MM.1S (cell line): ENCODE results near the gene CNTNAP2.

ENCODE experiments used
- DNase-seq: peaks from one replicate; pipeline ENCODE4 v3.0.0-alpha.2; 2015
- H2AFZ ChIP-seq: fragments of 300-600 bp; sonication (generic); 2 replicates; pipeline ENCODE4 v1.6.0; 2016; ENCODE audit warnings: antibody characterized with exemption, low read length
- H3F3A ChIP-seq: fragments of 300-600 bp; sonication (generic); 2 replicates; pipeline ENCODE4 v1.6.1; 2016; ENCODE audit warnings: mild to moderate bottlenecking, antibody characterized with exemption, low read length, moderate library complexity, mixed read lengths; ENCODE audit not compliant: insufficient read depth
- H3K27ac ChIP-seq: fragments of 300-600 bp; sonication (generic); 2 replicates; pipeline ENCODE4 v1.5.1; 2016; ENCODE audit warnings: mild to moderate bottlenecking, low read length
- H3K27me3 ChIP-seq: fragments of 300-600 bp; sonication (generic); replicated peaks from 2 replicates; pipeline ENCODE4 v1.6.0; 2016; ENCODE audit warnings: low read length; ENCODE audit not compliant: insufficient read depth
- H3K36me3 ChIP-seq: fragments of 300-600 bp; sonication (generic); replicated peaks from 2 replicates; pipeline ENCODE4 v1.6.1; 2016; ENCODE audit warnings: mild to moderate bottlenecking, low read length, mixed read lengths; ENCODE audit not compliant: insufficient read depth
- H3K4me1 ChIP-seq: fragments of 300-600 bp; sonication (generic); 2 replicates; pipeline ENCODE4 v1.6.1; 2016; ENCODE audit warnings: low read length, mixed read lengths
- H3K4me2 ChIP-seq: fragments of 300-600 bp; sonication (generic); 2 replicates; pipeline ENCODE4 v1.6.0; 2016; ENCODE audit warnings: low read depth, low read length
- H3K4me3 ChIP-seq: fragments of 300-600 bp; sonication (generic); 2 replicates; pipeline ENCODE4 v1.5.1; 2016; ENCODE audit warnings: low read length, mixed read lengths
- H3K79me2 ChIP-seq: fragments of 300-600 bp; sonication (generic); 2 replicates; pipeline ENCODE4 v1.6.1; 2016; ENCODE audit warnings: mixed run types, low read length, mixed read lengths
- H3K9ac ChIP-seq: fragments of 300-600 bp; sonication (generic); 2 replicates; pipeline ENCODE4 v1.6.1; 2016; ENCODE audit warnings: low read length, mixed read lengths
- H3K9me2 ChIP-seq: fragments of 300-600 bp; sonication (generic); replicated peaks from 2 replicates; pipeline ENCODE4 v1.6.1; 2016; ENCODE audit warnings: mild to moderate bottlenecking, low read length, mixed read lengths; ENCODE audit not compliant: insufficient read depth
- H3K9me3 ChIP-seq: fragments of 300-600 bp; sonication (generic); replicated peaks from 2 replicates; pipeline ENCODE4 v1.6.1; 2016; ENCODE audit warnings: mild to moderate bottlenecking, low read length, mixed read lengths; ENCODE audit not compliant: insufficient read depth
- H4K20me1 ChIP-seq: fragments of 300-600 bp; sonication (generic); 2 replicates; pipeline ENCODE4 v1.6.1; 2016; ENCODE audit warnings: mild to moderate bottlenecking, low read length, moderate library complexity, mixed read lengths; ENCODE audit not compliant: insufficient read depth
- CTCF ChIP-seq: fragments of 300-600 bp; sonication (generic); IDR thresholded peaks from 2 replicates; pipeline ENCODE4 v1.5.1; 2016; ENCODE audit warnings: antibody characterized with exemption, low read length, mixed read lengths
- EZH2 ChIP-seq: fragments of 300-600 bp; sonication (generic); optimal IDR thresholded peaks from 2 replicates; pipeline ENCODE3; 2017; ENCODE audit warnings: low read depth, mild to moderate bottlenecking, antibody characterized with exemption, low read length, mixed read lengths
- EZH2phosphoT487 ChIP-seq: fragments of 300-600 bp; sonication (generic); IDR thresholded peaks from 2 replicates; pipeline ENCODE4 v1.6.1; 2018; ENCODE audit warnings: antibody characterized with exemption, low read length

The CNTNAP2 gene

GRCh38 chr7:146172112-146172511, 55.5 kb downstream of the CNTNAP2 start:
- Histone ChIP-seq H3K4me1 (no peaks in the 10 kb centered on the region), H3K36me3 (no peaks in the 10 kb centered on the region), H3K4me3 (no peak overlapping the region), H3K79me2 (no peaks in the 10 kb centered on the region), H2AFZ (no peak overlapping the region), H3F3A (no peaks in the 10 kb centered on the region), H3K9me2 (no peaks in the 10 kb centered on the region), H3K27me3 (no peaks in the 10 kb centered on the region), H3K4me2 (no peak overlapping the region), H3K27ac (no peak overlapping the region), H3K9me3 (no peaks in the 10 kb centered on the region), H4K20me1 (no peaks in the 10 kb centered on the region), H3K9ac (no peak overlapping the region)
- TF ChIP-seq CTCF, result no peak
- no peak for TF ChIP-seq EZH2phosphoT487
- TF ChIP-seq EZH2, result no peak
- peak; percentile 7 for DNase-seq

- H3F3A ChIP-seq, result no peaks in the 10 kb centered on the region
- no peak overlapping the region for H2AFZ ChIP-seq
- no peak overlapping the region for H3K4me3 ChIP-seq
- no peaks in the 10 kb centered on the region for H3K79me2 ChIP-seq
- no peak overlapping the region for H3K9ac ChIP-seq
- H3K36me3 ChIP-seq, result no peaks in the 10 kb centered on the region
- H4K20me1 ChIP-seq, result no peaks in the 10 kb centered on the region
- no peak overlapping the region for H3K4me2 ChIP-seq
- no peaks in the 10 kb centered on the region for H3K9me3 ChIP-seq
- no peaks in the 10 kb centered on the region for H3K9me2 ChIP-seq
- no peaks in the 10 kb centered on the region for H3K27me3 ChIP-seq
- H3K27ac ChIP-seq, result no peak overlapping the region
- no peaks in the 10 kb centered on the region for H3K4me1 ChIP-seq
- no peak for DNase-seq
- TF ChIP-seq EZH2phosphoT487 (no peak), EZH2 (no peak), CTCF (no peak)
These were observed 59.1 kb downstream of the CNTNAP2 start for GRCh38 chr7:146175716-146176115.

- H3K4me3 ChIP-seq, result no peak overlapping the region
- DNase-seq, result no peak
- H3K9me2 ChIP-seq, result no peaks in the 10 kb centered on the region
- H3K9me3 ChIP-seq, result no peaks in the 10 kb centered on the region
- H3K27me3 ChIP-seq, result no peaks in the 10 kb centered on the region
- no peaks in the 10 kb centered on the region for H4K20me1 ChIP-seq
- H3K27ac ChIP-seq, result no peak overlapping the region
- H3F3A ChIP-seq, result no peaks in the 10 kb centered on the region
- TF ChIP-seq EZH2 (no peak), EZH2phosphoT487 (no peak), CTCF (no peak)
- no peaks in the 10 kb centered on the region for H3K79me2 ChIP-seq
- H3K4me2 ChIP-seq, result no peak overlapping the region
- H3K9ac ChIP-seq, result no peak overlapping the region
- no peaks in the 10 kb centered on the region for H3K4me1 ChIP-seq
- H3K36me3 ChIP-seq, result no peaks in the 10 kb centered on the region
- H2AFZ ChIP-seq, result no peak overlapping the region
These were observed 60.3 kb downstream of the CNTNAP2 start for GRCh38 chr7:146176860-146177259.
